Small intestine (tissue), 7 donors: Measurements from ENCODE around the gene MAPT. TPM values are rescaled to one million over a fixed set of nuclear protein-coding genes. Genes with fewer than 3 reads are reported as not detected.

ENCODE experiments used
- DNase-seq, 2 donors: peaks; one replicate each; pipeline versions ENCODE4 v3.0.0 to v3.0.0-alpha.2; 2013
- FAIRE-seq: peaks from 2 replicates; lab custom pipeline; 2012; peaks lifted over from hg19 to GRCh38; lab: Jason Lieb, UNC
- H3K27ac ChIP-seq, 3 donors: one replicate each; pipeline ENCODE4 v1.5.1; 2013; ENCODE audit warnings: low read length in 2 of 3, mild to moderate bottlenecking in 2 of 3, control low read depth in 1 of 3, inconsistent platforms in 1 of 3, low read depth in 1 of 3, moderate library complexity in 1 of 3
- H3K27me3 ChIP-seq, 3 donors: one replicate each; pipeline ENCODE4 v1.6.1; 2013; ENCODE audit warnings: low read length in 3 of 3, inconsistent platforms in 1 of 3; ENCODE audit not compliant: control insufficient read depth in 3 of 3, insufficient read depth in 3 of 3
- H3K36me3 ChIP-seq, 3 donors: one replicate each; pipeline ENCODE4 v1.6.1; 2013; ENCODE audit warnings: low read length in 3 of 3, inconsistent platforms in 1 of 3, low read depth in 1 of 3, mild to moderate bottlenecking in 1 of 3, moderate library complexity in 1 of 3; ENCODE audit not compliant: control insufficient read depth in 3 of 3, insufficient read depth in 2 of 3
- H3K4me1 ChIP-seq, 3 donors: one replicate each; pipeline ENCODE4 v1.6.1; 2013; ENCODE audit warnings: low read length in 2 of 3, inconsistent platforms in 1 of 3, low read depth in 1 of 3, mild to moderate bottlenecking in 1 of 3, moderate library complexity in 1 of 3; ENCODE audit not compliant: control insufficient read depth in 3 of 3, insufficient read depth in 2 of 3
- H3K4me3 ChIP-seq, 3 donors: one replicate each; pipeline ENCODE4 v1.5.1; 2013; ENCODE audit warnings: low read length in 3 of 3, control low read depth in 1 of 3, inconsistent platforms in 1 of 3, low read depth in 1 of 3, mild to moderate bottlenecking in 1 of 3, moderate library complexity in 1 of 3
- H3K9me3 ChIP-seq, 2 donors: one replicate each; pipeline ENCODE4 v1.6.1; 2013; ENCODE audit warnings: low read depth in 1 of 2, low read length in 1 of 2; ENCODE audit not compliant: control insufficient read depth in 2 of 2, insufficient read depth in 1 of 2
- WGBS, 3 donors: extraction: QIAGEN DNeasy Blood & Tissue Kit; methylation state at CpG; one replicate each; pipeline ENCODE4 v1.1.7; 2013; 5-methylcytosine and 5-hydroxymethylcytosine counted together
- polyA plus RNA-seq, 4 donors: library from polyadenylated mRNA; stranded (reverse) in 3 of 4; unstranded in 1 of 4; fragments of 200-250 nt in 3 of 4; fragments of 120-200 nt in 1 of 4; gene quantifications; one replicate each; pipeline versions ENCODE4 v1.2.1 to v1.2.3, GENCODE V29; 2013
- donor health status: healthy with polysubstance abuse.
- donor health status: control.
- donor health status: control.
- donor health status: Bipolar disorder and iron deficiency.
- donor health status: healthy.

The MAPT gene
- polyA plus RNA-seq, 4 donors: 0.54 to 6.0 (median 0.87) TPM; not detected in 1

DNA sequence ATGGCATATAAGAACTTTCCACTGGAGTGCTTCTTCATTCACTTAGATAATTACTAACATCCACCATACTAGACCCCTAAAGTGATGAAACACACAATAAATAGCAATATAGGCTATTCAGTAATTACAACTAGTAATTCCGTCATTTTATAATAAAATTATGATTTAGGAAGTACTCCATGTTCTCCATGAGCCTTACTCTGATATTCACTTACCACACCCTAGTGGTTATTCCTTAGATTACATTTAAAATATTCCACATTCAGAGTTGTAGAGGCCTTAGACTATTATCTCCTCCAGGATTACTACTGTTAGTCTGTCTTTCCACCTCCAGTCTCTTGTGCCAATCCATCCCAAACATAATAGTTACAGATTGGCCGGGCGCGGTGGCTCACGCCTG is 167.1 kb downstream of the MAPT start:
- H3K9me3 ChIP-seq: no peaks in the 10 kb centered on the region
- FAIRE-seq (no peak), DNase-seq (peak; percentile 32 to 37)
- H3K36me3 ChIP-seq: peaks cover 9 to 34% (median 13%) of the 10 kb centered on the region in 3 donors
- WGBS, 3 donors: 92 to 93% (median 93%) methylated on average over 5 of the region's 5 CpGs
- H3K4me1 ChIP-seq: no peaks in the 10 kb centered on the region
- no peak overlapping the region for H3K4me3 ChIP-seq
- no peaks in the 10 kb centered on the region for H3K27me3 ChIP-seq
- H3K27ac ChIP-seq: no peak overlapping the region

DNA sequence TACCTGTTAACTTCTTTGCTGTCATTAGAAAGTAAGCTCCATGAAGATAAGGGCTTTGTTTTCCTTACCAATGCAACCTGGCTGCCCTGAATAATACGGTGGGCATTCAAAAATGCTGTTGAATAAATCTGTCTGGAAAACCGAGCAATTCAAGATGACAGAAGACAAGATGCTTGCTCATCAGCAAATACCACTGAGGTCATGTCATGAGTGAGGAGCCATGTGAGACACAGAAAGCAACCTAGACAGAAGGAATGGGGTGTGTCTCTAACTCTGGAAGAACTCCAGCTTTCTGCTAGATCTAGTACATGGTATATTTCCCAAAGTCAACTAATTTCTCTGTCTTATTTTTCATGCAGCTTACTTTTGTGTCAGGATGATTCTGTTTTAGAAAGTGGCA is 168.9 kb downstream of the MAPT start:
- Histone ChIP-seq H3K27ac (no peak overlapping the region), H3K27me3 (no peaks in the 10 kb centered on the region), H3K36me3 (peaks cover 11 to 38% (median 15%) of the 10 kb centered on the region in 3 donors), H3K4me3 (no peak overlapping the region), H3K9me3 (no peaks in the 10 kb centered on the region), H3K4me1 (no peaks in the 10 kb centered on the region)
- 30 to 59% (median 55%) methylated on average over 2 of the region's 2 CpGs for WGBS, 3 donors
- DNase-seq: peak in 1 of 2 donors; percentile 32
- no peak for FAIRE-seq

DNA sequence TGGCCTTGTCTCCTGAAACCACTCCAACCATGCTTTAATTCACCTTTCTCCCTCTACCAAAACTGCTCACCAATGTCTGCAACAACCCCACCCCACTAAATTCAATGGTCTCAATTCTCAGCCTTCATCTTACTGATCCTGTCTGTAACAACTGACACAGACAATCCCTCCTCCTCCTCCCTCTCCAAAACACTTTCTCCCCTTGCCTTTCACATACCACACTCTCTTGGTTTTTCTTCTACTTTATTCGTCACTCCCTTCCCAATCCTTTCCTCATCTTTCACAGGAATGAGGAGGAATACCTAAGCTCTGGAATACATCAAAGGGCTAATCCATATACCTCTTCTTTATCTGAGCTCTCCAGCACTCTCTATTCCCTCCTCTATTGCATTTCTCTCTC is 170.1 kb downstream of the MAPT start:
- no peak for FAIRE-seq
- DNase-seq: no peak
- H3K4me3 ChIP-seq: no peak overlapping the region
- H3K9me3 ChIP-seq: no peaks in the 10 kb centered on the region
- WGBS, 3 donors: 91 to 100% (median 91%) methylated on average over 1 of the region's 1 CpG
- H3K4me1 ChIP-seq: no peaks in the 10 kb centered on the region
- H3K27ac ChIP-seq: no peak overlapping the region
- H3K27me3 ChIP-seq: no peaks in the 10 kb centered on the region
- H3K36me3 ChIP-seq: peaks cover 11 to 37% (median 15%) of the 10 kb centered on the region in 3 donors

DNA sequence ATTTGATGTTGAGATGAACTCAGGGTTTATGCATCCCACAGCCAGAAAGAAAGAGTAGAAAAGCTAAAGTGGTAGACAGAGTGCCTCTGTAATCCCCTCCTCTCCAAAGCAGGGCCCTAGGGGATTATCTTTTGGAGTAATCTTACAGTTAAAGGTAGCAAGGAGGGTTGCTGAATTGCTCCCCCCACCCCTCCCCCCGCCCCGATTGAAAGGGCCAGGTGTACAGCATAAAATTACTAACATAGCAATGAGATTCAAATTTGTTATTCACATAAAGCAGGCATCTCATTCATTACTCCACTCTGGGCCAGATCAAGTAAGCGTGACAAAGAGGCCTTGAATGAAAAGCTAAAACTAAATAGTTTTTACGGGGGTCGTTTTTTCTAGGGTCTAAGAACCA is 177.4 kb downstream of the MAPT start:
- Histone ChIP-seq H3K4me3 (no peak overlapping the region), H3K4me1 (no peaks in the 10 kb centered on the region), H3K36me3 (peaks cover 0 to 13% (median 3%) of the 10 kb centered on the region in 3 donors), H3K27ac (no peak overlapping the region), H3K27me3 (no peaks in the 10 kb centered on the region), H3K9me3 (no peaks in the 10 kb centered on the region)
- DNase-seq (no peak), FAIRE-seq (no peak)
- 83 to 85% (median 84%) methylated on average over 5 of the region's 5 CpGs for WGBS, 3 donors

DNA sequence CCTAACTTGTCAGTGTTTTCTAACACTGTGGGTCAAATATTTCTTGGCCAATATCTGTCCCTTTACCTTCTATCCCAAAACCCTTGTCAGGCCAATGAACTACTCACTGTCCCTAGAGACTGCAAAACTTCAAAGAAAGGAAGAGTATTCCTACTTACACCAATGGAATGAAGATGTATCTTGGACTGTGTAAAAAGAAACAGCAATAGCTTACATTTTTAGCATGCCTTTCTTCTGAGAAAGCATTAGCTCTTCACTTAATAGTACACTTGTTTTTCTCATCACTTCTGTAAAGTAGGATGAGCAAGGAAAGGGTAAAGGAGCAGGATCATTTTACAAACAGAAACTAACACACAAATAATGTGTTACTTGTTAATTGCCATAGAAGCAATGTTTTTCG is 178.6 kb downstream of the MAPT start:
- Histone ChIP-seq H3K36me3 (peaks cover 0 to 14% (median 0%) of the 10 kb centered on the region in 3 donors), H3K27me3 (no peaks in the 10 kb centered on the region), H3K4me1 (no peaks in the 10 kb centered on the region), H3K27ac (no peak overlapping the region), H3K9me3 (no peaks in the 10 kb centered on the region), H3K4me3 (no peak overlapping the region)
- WGBS, 3 donors: 88 to 95% (median 91%) methylated on average over 1 of the region's 1 CpG
- FAIRE-seq (no peak), DNase-seq (no peak)

DNA sequence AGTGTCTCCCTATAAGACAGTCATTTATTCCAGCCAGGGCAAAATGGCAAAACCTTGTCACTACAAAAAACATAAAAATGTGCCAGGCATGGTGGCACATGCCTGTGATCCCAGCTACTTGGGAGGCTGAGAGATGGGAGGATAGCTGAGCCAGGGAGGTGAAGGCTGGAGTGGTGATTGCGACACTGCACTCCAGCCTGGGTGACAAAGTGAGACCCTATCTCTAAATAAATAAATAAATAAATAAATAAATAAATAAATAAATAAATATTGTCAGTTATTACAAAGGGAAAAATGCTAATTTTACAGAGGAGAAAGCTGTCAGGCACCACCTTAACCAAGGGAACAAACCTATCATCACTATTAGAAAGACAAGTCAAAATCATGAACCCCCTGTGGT is 180.2 kb downstream of the MAPT start:
- 100% methylated on average over 1 of the region's 1 CpG for WGBS, 3 donors
- H3K36me3 ChIP-seq: peaks cover 0 to 6% (median 2%) of the 10 kb centered on the region in 3 donors
- no peak overlapping the region for H3K4me3 ChIP-seq
- no peak overlapping the region for H3K27ac ChIP-seq
- no peak for FAIRE-seq
- H3K9me3 ChIP-seq: no peaks in the 10 kb centered on the region
- H3K27me3 ChIP-seq: no peaks in the 10 kb centered on the region
- H3K4me1 ChIP-seq: no peaks in the 10 kb centered on the region
- DNase-seq: no peak

Other genes starting within 250 kb of the MAPT start
- gene CRHR1, start 110.2 kb upstream of the MAPT start, polyA plus RNA-seq: under 1 TPM in 1 of 4 donors, not detected in 3; 0.04 TPM
- not detected for gene SPPL2C, start 49.7 kb upstream of the MAPT start, polyA plus RNA-seq
- not detected for gene STH, start 104.7 kb downstream of the MAPT start, polyA plus RNA-seq